ENCODE measurements around the gene PRDX4. TPM values are rescaled to one million over a fixed set of nuclear protein-coding genes. Genes with fewer than 3 reads are reported as not detected.

Gene PRDX4
- total RNA-seq, 2 donors from 2014 or later = 282 to 409 TPM

DNA sequence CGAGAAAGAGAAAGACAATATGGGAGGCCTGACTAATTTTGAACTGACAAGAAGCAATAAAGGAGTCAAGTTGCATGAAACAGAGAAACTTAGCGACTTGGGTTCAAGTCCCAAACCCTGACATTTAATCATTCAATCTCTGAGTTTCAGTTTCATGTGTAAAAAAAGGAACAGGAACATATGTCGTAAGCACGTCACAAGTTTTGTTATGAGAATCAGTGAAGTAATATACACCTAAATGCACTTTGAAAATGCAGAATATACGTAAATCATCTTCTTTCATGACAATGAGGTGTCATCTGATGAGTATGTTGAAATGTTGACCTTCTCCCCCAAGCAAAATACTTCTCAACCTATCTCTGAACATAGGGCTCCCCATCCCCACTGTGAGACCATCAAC is 65.4 kb downstream of the PRDX4 start:
- intact Hi-C loops (cut with DNase I) = no loop called here
- DNase-seq = no peak
- H3K27ac ChIP-seq = no peak overlapping the region
- no peaks in the 10 kb centered on the region for H3K4me1 ChIP-seq
- H3K36me3 ChIP-seq (replicated peaks in 1 of 2; ENCODE audit: insufficient read depth in 1 of 2, low read depth in 2 of 2) = no peaks in the 10 kb centered on the region
- no peak for ATAC-seq
- no peak overlapping the region for H3K4me3 ChIP-seq
- H3K9me3 ChIP-seq = no peaks in the 10 kb centered on the region
- no peaks in the 10 kb centered on the region for H3K27me3 ChIP-seq
- WGBS, 2 donors = 77 to 83% methylated on average over 5 of the region's 5 CpGs
- TF ChIP-seq, protein P1, sequence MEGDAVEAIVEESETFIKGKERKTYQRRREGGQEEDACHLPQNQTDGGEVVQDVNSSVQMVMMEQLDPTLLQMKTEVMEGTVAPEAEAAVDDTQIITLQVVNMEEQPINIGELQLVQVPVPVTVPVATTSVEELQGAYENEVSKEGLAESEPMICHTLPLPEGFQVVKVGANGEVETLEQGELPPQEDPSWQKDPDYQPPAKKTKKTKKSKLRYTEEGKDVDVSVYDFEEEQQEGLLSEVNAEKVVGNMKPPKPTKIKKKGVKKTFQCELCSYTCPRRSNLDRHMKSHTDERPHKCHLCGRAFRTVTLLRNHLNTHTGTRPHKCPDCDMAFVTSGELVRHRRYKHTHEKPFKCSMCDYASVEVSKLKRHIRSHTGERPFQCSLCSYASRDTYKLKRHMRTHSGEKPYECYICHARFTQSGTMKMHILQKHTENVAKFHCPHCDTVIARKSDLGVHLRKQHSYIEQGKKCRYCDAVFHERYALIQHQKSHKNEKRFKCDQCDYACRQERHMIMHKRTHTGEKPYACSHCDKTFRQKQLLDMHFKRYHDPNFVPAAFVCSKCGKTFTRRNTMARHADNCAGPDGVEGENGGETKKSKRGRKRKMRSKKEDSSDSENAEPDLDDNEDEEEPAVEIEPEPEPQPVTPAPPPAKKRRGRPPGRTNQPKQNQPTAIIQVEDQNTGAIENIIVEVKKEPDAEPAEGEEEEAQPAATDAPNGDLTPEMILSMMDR (IDR thresholded peaks at IDR 0.05) = no peak
- no peak for TF ChIP-seq POLR2A (IDR thresholded peaks at IDR 0.05)

Other genes starting within 250 kb of the PRDX4 start
- gene ACOT9, start 75.8 kb downstream of the PRDX4 start, total RNA-seq = 10 to 100 TPM in 1 of 2 donors, 1 to 10 TPM in 1; 6.3 to 17.9 TPM
- 100 to 1,000 TPM; 483 to 493 TPM for gene SAT1, start 115.7 kb downstream of the PRDX4 start, total RNA-seq
- 1 to 10 TPM; 7.5 to 9.9 TPM for gene APOO, start 240.4 kb downstream of the PRDX4 start, total RNA-seq
- gene CXorf58, start 240.5 kb downstream of the PRDX4 start, total RNA-seq = under 1 TPM in 1 of 2 donors, not detected in 1; 0.26 TPM

All from body of pancreas (tissue), 4 donors.